ENCODE measurements around the gene NCKAP5. TPM values are rescaled to one million over a fixed set of nuclear protein-coding genes. Genes with fewer than 3 reads are reported as not detected.

Gene NCKAP5
- total RNA-seq, 1 experiment from 2014 or later, result not detected

- Mint-ChIP-seq H3K4me1 (ENCODE audit: insufficient read depth, unreplicated experiment) (no peaks in the 10 kb centered on the region), H3K9me3 (ENCODE audit: unreplicated experiment) (no peaks in the 10 kb centered on the region), H3K27ac (ENCODE audit: low read depth, unreplicated experiment) (no peak overlapping the region), H3K27me3 (ENCODE audit: insufficient read depth, unreplicated experiment) (no peaks in the 10 kb centered on the region), H3K4me3 (ENCODE audit: unreplicated experiment) (no peak overlapping the region), H3K36me3 (ENCODE audit: insufficient read depth, unreplicated experiment) (no peaks in the 10 kb centered on the region)
- CTCF ChIA-PET, result interaction anchor here (0.6 to 1.2 kb wide), 2 partner anchors 146 to 332 kb away, joined by 3 to 4 read pairs; no protein-coding TSS in a partner anchor
- POLR2A ChIA-PET, result interaction anchor here (0.6 kb wide), 2 partner anchors 16 to 432 kb away, joined by 3 read pairs; no protein-coding TSS in a partner anchor
- no peak for DNase-seq (ENCODE audit: unreplicated experiment)
- intact Hi-C loops (cut with micrococcal nuclease), result no loop called here
- BruUV-seq (replicated peaks), result no TSS peak
- TF ChIP-seq, protein P1, sequence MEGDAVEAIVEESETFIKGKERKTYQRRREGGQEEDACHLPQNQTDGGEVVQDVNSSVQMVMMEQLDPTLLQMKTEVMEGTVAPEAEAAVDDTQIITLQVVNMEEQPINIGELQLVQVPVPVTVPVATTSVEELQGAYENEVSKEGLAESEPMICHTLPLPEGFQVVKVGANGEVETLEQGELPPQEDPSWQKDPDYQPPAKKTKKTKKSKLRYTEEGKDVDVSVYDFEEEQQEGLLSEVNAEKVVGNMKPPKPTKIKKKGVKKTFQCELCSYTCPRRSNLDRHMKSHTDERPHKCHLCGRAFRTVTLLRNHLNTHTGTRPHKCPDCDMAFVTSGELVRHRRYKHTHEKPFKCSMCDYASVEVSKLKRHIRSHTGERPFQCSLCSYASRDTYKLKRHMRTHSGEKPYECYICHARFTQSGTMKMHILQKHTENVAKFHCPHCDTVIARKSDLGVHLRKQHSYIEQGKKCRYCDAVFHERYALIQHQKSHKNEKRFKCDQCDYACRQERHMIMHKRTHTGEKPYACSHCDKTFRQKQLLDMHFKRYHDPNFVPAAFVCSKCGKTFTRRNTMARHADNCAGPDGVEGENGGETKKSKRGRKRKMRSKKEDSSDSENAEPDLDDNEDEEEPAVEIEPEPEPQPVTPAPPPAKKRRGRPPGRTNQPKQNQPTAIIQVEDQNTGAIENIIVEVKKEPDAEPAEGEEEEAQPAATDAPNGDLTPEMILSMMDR (IDR thresholded peaks at IDR 0.05; ENCODE audit: unreplicated experiment), result no peak
These were observed 56.1 kb downstream of the NCKAP5 start for GRCh38 chr2:133512121-133512520.

GRCh38 chr2:133511679-133512078 is 56.6 kb downstream of the NCKAP5 start:
- Mint-ChIP-seq H3K4me3 (ENCODE audit: unreplicated experiment) (no peak overlapping the region), H3K36me3 (ENCODE audit: insufficient read depth, unreplicated experiment) (no peaks in the 10 kb centered on the region), H3K9me3 (ENCODE audit: unreplicated experiment) (no peaks in the 10 kb centered on the region), H3K27me3 (ENCODE audit: insufficient read depth, unreplicated experiment) (no peaks in the 10 kb centered on the region), H3K27ac (ENCODE audit: low read depth, unreplicated experiment) (no peak overlapping the region), H3K4me1 (ENCODE audit: insufficient read depth, unreplicated experiment) (no peaks in the 10 kb centered on the region)
- CTCF ChIA-PET, result interaction anchor here (0.6 to 1.2 kb wide), 2 partner anchors 145 to 332 kb away, joined by 3 to 4 read pairs; no protein-coding TSS in a partner anchor
- TF ChIP-seq, protein P1 (IDR thresholded peaks at IDR 0.05; ENCODE audit: unreplicated experiment), result no peak
- no peak for DNase-seq (ENCODE audit: unreplicated experiment)
- BruUV-seq (replicated peaks), result no TSS peak
- intact Hi-C loops (cut with micrococcal nuclease), result no loop called here
- POLR2A ChIA-PET, result no interaction called here

- no peaks in the 10 kb centered on the region for H3K27me3 Mint-ChIP-seq (ENCODE audit: insufficient read depth, unreplicated experiment)
- TF ChIP-seq, protein P1 (IDR thresholded peaks at IDR 0.05; ENCODE audit: unreplicated experiment), result no peak
- H3K27ac Mint-ChIP-seq (ENCODE audit: low read depth, unreplicated experiment), result no peak overlapping the region
- intact Hi-C loops (cut with micrococcal nuclease), result no loop called here
- DNase-seq (ENCODE audit: unreplicated experiment), result no peak
- no TSS peak for BruUV-seq (replicated peaks)
- peaks cover 7% of the 10 kb centered on the region for H3K4me1 Mint-ChIP-seq (ENCODE audit: insufficient read depth, unreplicated experiment)
- no peaks in the 10 kb centered on the region for H3K9me3 Mint-ChIP-seq (ENCODE audit: unreplicated experiment)
- ChIA-PET POLR2A (no interaction called here), CTCF (no interaction called here)
- H3K4me3 Mint-ChIP-seq (ENCODE audit: unreplicated experiment), result no peak overlapping the region
- no peaks in the 10 kb centered on the region for H3K36me3 Mint-ChIP-seq (ENCODE audit: insufficient read depth, unreplicated experiment)
These were observed 58.5 kb downstream of the NCKAP5 start for GRCh38 chr2:133509777-133510176.

DNA sequence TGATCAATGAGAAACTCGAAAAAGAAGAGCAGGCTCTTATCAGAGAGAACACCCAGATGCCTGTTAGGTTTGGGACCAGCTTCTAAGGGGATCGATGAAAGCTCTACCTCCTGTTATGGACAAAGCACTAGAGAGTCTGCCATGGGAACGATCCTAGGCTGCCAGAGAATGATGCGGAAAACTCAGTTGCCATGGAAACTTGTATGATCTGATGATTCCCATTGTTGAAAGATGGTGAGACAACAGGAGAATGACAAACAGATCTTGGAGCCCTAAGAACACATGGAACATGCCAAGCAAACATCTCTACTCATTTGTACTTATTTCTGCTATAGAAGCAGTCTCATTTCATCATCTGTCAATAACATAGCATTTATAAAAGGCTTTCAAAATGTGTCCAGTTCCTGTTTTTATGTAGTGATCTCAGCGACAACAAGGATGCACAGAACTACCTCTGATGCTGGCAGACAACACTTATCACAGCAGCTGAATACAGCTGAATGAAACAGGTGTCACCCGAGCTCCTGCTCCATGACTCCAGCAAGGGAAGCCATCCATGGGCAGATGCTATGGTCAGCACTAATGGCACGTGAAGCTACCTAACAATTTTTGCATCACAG is 59.6 kb downstream of the NCKAP5 start:
- ChIA-PET CTCF (no interaction called here), POLR2A (no interaction called here)
- H3K4me1 Mint-ChIP-seq (ENCODE audit: insufficient read depth, unreplicated experiment), result peaks cover 10% of the 10 kb centered on the region
- no peak overlapping the region for H3K4me3 Mint-ChIP-seq (ENCODE audit: unreplicated experiment)
- H3K27me3 Mint-ChIP-seq (ENCODE audit: insufficient read depth, unreplicated experiment), result no peaks in the 10 kb centered on the region
- H3K9me3 Mint-ChIP-seq (ENCODE audit: unreplicated experiment), result no peaks in the 10 kb centered on the region
- TF ChIP-seq, protein P1 (IDR thresholded peaks at IDR 0.05; ENCODE audit: unreplicated experiment), result no peak
- intact Hi-C loops (cut with micrococcal nuclease), result no loop called here
- H3K36me3 Mint-ChIP-seq (ENCODE audit: insufficient read depth, unreplicated experiment), result no peaks in the 10 kb centered on the region
- no TSS peak for BruUV-seq (replicated peaks)
- DNase-seq (ENCODE audit: unreplicated experiment), result no peak
- no peak overlapping the region for H3K27ac Mint-ChIP-seq (ENCODE audit: low read depth, unreplicated experiment)

All from MCF 10A (cell line).